ENCODE measurements around the gene RHBDD2. TPM values are rescaled to one million over a fixed set of nuclear protein-coding genes. Genes with fewer than 3 reads are reported as not detected.
"Not testable (repeated sequence)": the region's sequence is repeated elsewhere in the genome, so short reads cannot be mapped to it uniquely, and the experiment has no call there.

The RHBDD2 gene
- polyA plus RNA-seq, 1 donor (not counting 4 experiments of a cell fraction or from before 2014, with no cell fraction given): 24.1 TPM

DNA sequence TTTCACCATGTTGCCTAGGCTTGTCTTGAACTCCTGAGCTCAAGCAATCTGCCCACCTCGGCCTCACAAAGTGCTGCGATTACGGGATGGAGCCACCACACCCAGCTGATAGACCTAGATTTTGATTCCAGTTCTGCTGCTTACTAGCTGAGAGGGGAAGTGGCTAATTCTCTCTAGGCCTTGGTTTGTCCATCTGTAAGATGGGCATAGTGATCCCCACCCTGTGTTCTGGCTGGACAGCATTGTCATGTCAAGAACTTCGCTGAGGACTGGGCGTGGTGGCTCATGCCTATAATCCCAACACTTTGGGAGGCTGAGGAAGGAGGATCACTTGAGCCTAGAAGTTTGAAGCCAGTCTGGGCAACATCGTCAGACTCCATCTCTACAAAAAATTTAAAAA lies 47.9 kb upstream of the RHBDD2 start:
- Histone ChIP-seq H3K79me2 (ENCODE audit: control insufficient read depth, insufficient read depth, low read length) (no peaks in the 10 kb centered on the region), H3K27me3 (ENCODE audit: control insufficient read depth, extremely low read depth, insufficient read depth, low read length) (peaks cover 9% of the 10 kb centered on the region), H3K4me2 (ENCODE audit: control insufficient read depth, extremely low read depth, insufficient read depth, low read depth, low read length) (no peak overlapping the region), H2AFZ (ENCODE audit: control insufficient read depth, low read length) (no peak overlapping the region), H3K9me3 (ENCODE audit: control insufficient read depth, low read depth, low read length) (no peaks in the 10 kb centered on the region), H3K4me1 (ENCODE audit: control insufficient read depth, extremely low read depth, insufficient read depth, low read length) (peaks cover 3% of the 10 kb centered on the region), H3K27ac (ENCODE audit: control insufficient read depth, insufficient read depth, low read length) (no peak overlapping the region), H3K9me1 (ENCODE audit: control insufficient read depth, extremely low read depth, insufficient read depth, low read length) (no peaks in the 10 kb centered on the region), H3K4me3 (ENCODE audit: control insufficient read depth in 2 of 3, extremely low read depth in 1 of 3, insufficient read depth in 2 of 3, low read depth in 1 of 3, low read length in 3 of 3) (no peak overlapping the region), H3K9ac (ENCODE audit: control insufficient read depth, extremely low read depth, insufficient read depth, low read length) (no peak overlapping the region), H3K36me3 (ENCODE audit: control insufficient read depth in 2 of 2, extremely low read depth in 1 of 2, insufficient read depth in 2 of 2, low read length in 2 of 2) (no peaks in the 10 kb centered on the region), H4K20me1 (ENCODE audit: control insufficient read depth, extremely low read depth, insufficient read depth, low read length) (no peaks in the 10 kb centered on the region)
- DNase-seq (ENCODE audit: low read depth, low spot score): no peak
- dilution Hi-C loops (cut with MboI; ENCODE audit: extremely low pct_ligation_motif_present, low sequenced_read_pairs): no loop called here
- TF ChIP-seq, protein P1, sequence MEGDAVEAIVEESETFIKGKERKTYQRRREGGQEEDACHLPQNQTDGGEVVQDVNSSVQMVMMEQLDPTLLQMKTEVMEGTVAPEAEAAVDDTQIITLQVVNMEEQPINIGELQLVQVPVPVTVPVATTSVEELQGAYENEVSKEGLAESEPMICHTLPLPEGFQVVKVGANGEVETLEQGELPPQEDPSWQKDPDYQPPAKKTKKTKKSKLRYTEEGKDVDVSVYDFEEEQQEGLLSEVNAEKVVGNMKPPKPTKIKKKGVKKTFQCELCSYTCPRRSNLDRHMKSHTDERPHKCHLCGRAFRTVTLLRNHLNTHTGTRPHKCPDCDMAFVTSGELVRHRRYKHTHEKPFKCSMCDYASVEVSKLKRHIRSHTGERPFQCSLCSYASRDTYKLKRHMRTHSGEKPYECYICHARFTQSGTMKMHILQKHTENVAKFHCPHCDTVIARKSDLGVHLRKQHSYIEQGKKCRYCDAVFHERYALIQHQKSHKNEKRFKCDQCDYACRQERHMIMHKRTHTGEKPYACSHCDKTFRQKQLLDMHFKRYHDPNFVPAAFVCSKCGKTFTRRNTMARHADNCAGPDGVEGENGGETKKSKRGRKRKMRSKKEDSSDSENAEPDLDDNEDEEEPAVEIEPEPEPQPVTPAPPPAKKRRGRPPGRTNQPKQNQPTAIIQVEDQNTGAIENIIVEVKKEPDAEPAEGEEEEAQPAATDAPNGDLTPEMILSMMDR (optimal IDR thresholded peaks at IDR 0.05 in 1 of 3, IDR thresholded peaks at IDR 0.05 in 1 of 3, conservative IDR thresholded peaks at IDR 0.05 in 1 of 3; ENCODE audit: extremely low read depth in 1 of 3, insufficient read depth in 2 of 3, low read length in 3 of 3): no peak
- no peak for TF ChIP-seq EZH2 (IDR thresholded peaks at IDR 0.05; ENCODE audit: low read length)
- FAIRE-seq: no peak

DNA sequence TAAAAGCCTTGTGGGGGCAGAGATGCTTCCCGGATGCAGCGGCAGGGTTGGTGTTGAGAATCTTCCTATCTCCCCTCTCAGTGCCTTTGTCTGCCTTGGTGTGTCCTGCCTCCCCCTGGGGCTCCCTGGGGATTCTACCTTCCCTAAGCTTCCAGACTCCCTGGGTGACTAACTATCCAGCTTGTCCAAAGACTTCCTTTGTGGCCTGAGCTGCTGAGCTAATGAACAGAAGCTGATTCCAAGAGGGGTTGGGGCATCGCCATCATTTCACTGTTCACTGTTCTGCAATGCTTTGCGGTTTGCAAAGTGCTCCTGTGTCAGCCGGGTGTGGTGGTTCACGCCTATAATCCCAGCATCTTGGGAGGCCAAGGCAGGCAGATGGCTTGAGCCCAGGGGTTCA lies 45.2 kb upstream of the RHBDD2 start:
- FAIRE-seq: peak; percentile 76
- H2AFZ ChIP-seq (ENCODE audit: control insufficient read depth, low read length); H3K4me1 ChIP-seq (ENCODE audit: control insufficient read depth, extremely low read depth, insufficient read depth, low read length); H3K4me2 ChIP-seq (ENCODE audit: control insufficient read depth, extremely low read depth, insufficient read depth, low read depth, low read length); H3K36me3 ChIP-seq (ENCODE audit: control insufficient read depth in 2 of 2, extremely low read depth in 1 of 2, insufficient read depth in 2 of 2, low read length in 2 of 2); H3K79me2 ChIP-seq (ENCODE audit: control insufficient read depth, insufficient read depth, low read length); H3K27ac ChIP-seq (ENCODE audit: control insufficient read depth, insufficient read depth, low read length); H3K27me3 ChIP-seq (ENCODE audit: control insufficient read depth, extremely low read depth, insufficient read depth, low read length); H3K9me3 ChIP-seq (ENCODE audit: control insufficient read depth, low read depth, low read length); H4K20me1 ChIP-seq (ENCODE audit: control insufficient read depth, extremely low read depth, insufficient read depth, low read length); H3K9me1 ChIP-seq (ENCODE audit: control insufficient read depth, extremely low read depth, insufficient read depth, low read length); dilution Hi-C loops (cut with MboI; ENCODE audit: extremely low pct_ligation_motif_present, low sequenced_read_pairs); H3K9ac ChIP-seq (ENCODE audit: control insufficient read depth, extremely low read depth, insufficient read depth, low read length); H3K4me3 ChIP-seq (ENCODE audit: control insufficient read depth in 2 of 3, extremely low read depth in 1 of 3, insufficient read depth in 2 of 3, low read depth in 1 of 3, low read length in 3 of 3); DNase-seq (ENCODE audit: low read depth, low spot score): not testable (repeated sequence)

DNA sequence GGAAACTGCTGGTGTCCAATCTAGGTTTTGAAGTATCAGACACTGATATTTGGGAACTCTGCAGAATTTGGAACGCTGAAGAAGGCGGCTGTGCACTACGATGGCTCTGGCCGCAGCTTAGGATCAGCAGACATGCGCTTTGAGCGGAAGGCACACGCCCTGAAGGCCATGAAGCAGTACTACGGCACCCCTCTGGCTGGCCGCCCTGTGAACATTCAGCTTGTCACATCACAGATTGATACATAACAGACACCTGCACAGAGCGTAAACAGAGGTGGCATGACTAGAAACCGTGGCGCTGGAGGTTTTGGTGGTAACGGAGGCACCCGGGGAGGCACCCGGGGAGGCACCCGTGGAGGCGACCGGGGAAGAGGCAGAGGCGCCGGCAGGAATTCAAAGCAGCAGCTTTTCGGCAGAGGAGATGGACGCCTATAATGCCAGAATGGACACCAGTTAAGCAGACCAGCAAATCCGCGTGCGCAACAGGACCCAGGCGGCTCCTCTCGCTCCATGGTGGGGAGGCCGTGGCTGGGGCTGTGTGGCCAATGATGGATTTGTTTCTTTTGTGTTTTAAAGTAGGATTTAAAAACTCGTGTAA lies 43.0 kb upstream of the RHBDD2 start:
- Histone ChIP-seq H3K4me2 (ENCODE audit: control insufficient read depth, extremely low read depth, insufficient read depth, low read depth, low read length) (no peak overlapping the region), H3K9me3 (ENCODE audit: control insufficient read depth, low read depth, low read length) (no peaks in the 10 kb centered on the region), H3K79me2 (ENCODE audit: control insufficient read depth, insufficient read depth, low read length) (no peaks in the 10 kb centered on the region), H3K9ac (ENCODE audit: control insufficient read depth, extremely low read depth, insufficient read depth, low read length) (no peak overlapping the region), H3K36me3 (ENCODE audit: control insufficient read depth in 2 of 2, extremely low read depth in 1 of 2, insufficient read depth in 2 of 2, low read length in 2 of 2) (no peaks in the 10 kb centered on the region), H4K20me1 (ENCODE audit: control insufficient read depth, extremely low read depth, insufficient read depth, low read length) (no peaks in the 10 kb centered on the region), H3K4me1 (ENCODE audit: control insufficient read depth, extremely low read depth, insufficient read depth, low read length) (no peaks in the 10 kb centered on the region), H3K9me1 (ENCODE audit: control insufficient read depth, extremely low read depth, insufficient read depth, low read length) (no peaks in the 10 kb centered on the region), H2AFZ (ENCODE audit: control insufficient read depth, low read length) (no peak overlapping the region), H3K27ac (ENCODE audit: control insufficient read depth, insufficient read depth, low read length) (no peak overlapping the region), H3K4me3 (ENCODE audit: control insufficient read depth in 2 of 3, extremely low read depth in 1 of 3, insufficient read depth in 2 of 3, low read depth in 1 of 3, low read length in 3 of 3) (no peak overlapping the region), H3K27me3 (ENCODE audit: control insufficient read depth, extremely low read depth, insufficient read depth, low read length) (no peaks in the 10 kb centered on the region)
- dilution Hi-C loops (cut with MboI; ENCODE audit: extremely low pct_ligation_motif_present, low sequenced_read_pairs): no loop called here
- no peak for TF ChIP-seq EZH2 (IDR thresholded peaks at IDR 0.05; ENCODE audit: low read length)
- TF ChIP-seq, protein P1 (optimal IDR thresholded peaks at IDR 0.05 in 1 of 3, IDR thresholded peaks at IDR 0.05 in 1 of 3, conservative IDR thresholded peaks at IDR 0.05 in 1 of 3; ENCODE audit: extremely low read depth in 1 of 3, insufficient read depth in 2 of 3, low read length in 3 of 3): no peak
- FAIRE-seq: no peak
- DNase-seq (ENCODE audit: low read depth, low spot score): no peak

All from keratinocyte (primary cell).